Stimulated activated memory B cell treated with anti-CD40 and anti-IgM and Interleukin-4, amounts not matched to agents 10 μg/mL and 1 μg/mL and 100 μg/mL, for 72 hours (primary cell): ENCODE results near the gene OR2C3.

Experiments
- ATAC-seq: fragments of 150-1000 bp; cut with Tn5 transposase; 2 replicates; pipeline ENCODE4 v1.10.0; 2021
- H3K27ac Mint-ChIP-seq: one replicate; pipeline ENCODE4 v1.8.0; 2022; ENCODE audit warnings: mild to moderate bottlenecking, mixed read lengths
- H3K27me3 Mint-ChIP-seq: one replicate; pipeline ENCODE4 v1.8.0; 2022; ENCODE audit warnings: mixed read lengths
- H3K36me3 Mint-ChIP-seq: one replicate; pipeline ENCODE4 v1.8.0; 2022; ENCODE audit warnings: mixed read lengths
- H3K4me1 Mint-ChIP-seq: one replicate; pipeline ENCODE4 v1.8.0; 2022; ENCODE audit warnings: mixed read lengths
- H3K4me3 Mint-ChIP-seq: one replicate; pipeline ENCODE4 v1.8.0; 2022; ENCODE audit warnings: mild to moderate bottlenecking, moderate library complexity, mixed read lengths
- H3K9me3 Mint-ChIP-seq: one replicate; pipeline ENCODE4 v1.8.0; 2022; ENCODE audit warnings: mixed read lengths

Gene OR2C3

GRCh38 chr1:247536340-247536739 is at the start of gene OR2C3:
TSS of gene OR2C3 (minus strand) at chr1:247536440. CDS start at chr1:247532511, 3,929 bp downstream.
- no peak within 1 kb of the TSS for H3K27ac Mint-ChIP-seq
- H3K27me3 Mint-ChIP-seq, result peaks cover 35% of the 10 kb centered on the region
- H3K36me3 Mint-ChIP-seq, result no peaks in the 10 kb centered on the region
- no peak within 1 kb of the TSS for H3K4me3 Mint-ChIP-seq
- peaks cover 8% of the 10 kb centered on the region for H3K4me1 Mint-ChIP-seq
- H3K9me3 Mint-ChIP-seq, result no peaks in the 10 kb centered on the region
- ATAC-seq, result no peak

- Mint-ChIP-seq H3K36me3 (no peaks in the 10 kb centered on the region), H3K27ac (no peak overlapping the region), H3K4me1 (no peaks in the 10 kb centered on the region), H3K27me3 (peaks cover 19% of the 10 kb centered on the region), H3K9me3 (no peaks in the 10 kb centered on the region), H3K4me3 (no peak overlapping the region)
- ATAC-seq, result no peak
Measured at GRCh38 chr1:247578946-247579460, 42.8 kb upstream of the OR2C3 start.

- H3K4me1 Mint-ChIP-seq, result no peaks in the 10 kb centered on the region
Measured at GRCh38 chr1:247576514-247576913, 40.3 kb upstream of the OR2C3 start.

GRCh38 chr1:247574664-247575063 is 38.4 kb upstream of the OR2C3 start:
- Mint-ChIP-seq H3K27ac (no peak overlapping the region), H3K36me3 (peaks cover 10% of the 10 kb centered on the region), H3K4me3 (no peak overlapping the region), H3K4me1 (no peaks in the 10 kb centered on the region), H3K9me3 (peaks cover 16% of the 10 kb centered on the region), H3K27me3 (peaks cover 16% of the 10 kb centered on the region)
- ATAC-seq, result no peak

More at GRCh38 chr1:247576514-247576913, 40.3 kb upstream of the OR2C3 start:
- no peaks in the 10 kb centered on the region for H3K36me3 Mint-ChIP-seq
- no peak overlapping the region for H3K4me3 Mint-ChIP-seq
- no peak for ATAC-seq
- H3K27ac Mint-ChIP-seq, result no peak overlapping the region
- H3K27me3 Mint-ChIP-seq, result peaks cover 16% of the 10 kb centered on the region
- H3K9me3 Mint-ChIP-seq, result peaks cover 4% of the 10 kb centered on the region

GRCh38 chr1:247574236-247574635 is 38.0 kb upstream of the OR2C3 start:
- peaks cover 10% of the 10 kb centered on the region for H3K36me3 Mint-ChIP-seq
- H3K27me3 Mint-ChIP-seq, result peaks cover 16% of the 10 kb centered on the region
- H3K4me3 Mint-ChIP-seq, result no peak overlapping the region
- peaks cover 16% of the 10 kb centered on the region for H3K9me3 Mint-ChIP-seq
- no peak for ATAC-seq
- no peak overlapping the region for H3K27ac Mint-ChIP-seq
- no peaks in the 10 kb centered on the region for H3K4me1 Mint-ChIP-seq

GRCh38 chr1:247562198-247562597 is 26.0 kb upstream of the OR2C3 start:
- ATAC-seq, result no peak
- H3K36me3 Mint-ChIP-seq, result no peaks in the 10 kb centered on the region
- no peaks in the 10 kb centered on the region for H3K4me1 Mint-ChIP-seq
- H3K27ac Mint-ChIP-seq, result no peak overlapping the region
- no peaks in the 10 kb centered on the region for H3K27me3 Mint-ChIP-seq
- H3K9me3 Mint-ChIP-seq, result no peaks in the 10 kb centered on the region
- H3K4me3 Mint-ChIP-seq, result no peak overlapping the region

GRCh38 chr1:247561711-247562110 is 25.5 kb upstream of the OR2C3 start:
- H3K27me3 Mint-ChIP-seq, result no peaks in the 10 kb centered on the region
- H3K27ac Mint-ChIP-seq, result no peak overlapping the region
- H3K36me3 Mint-ChIP-seq, result no peaks in the 10 kb centered on the region
- H3K4me3 Mint-ChIP-seq, result no peak overlapping the region
- no peaks in the 10 kb centered on the region for H3K4me1 Mint-ChIP-seq
- no peak for ATAC-seq
- H3K9me3 Mint-ChIP-seq, result no peaks in the 10 kb centered on the region

- Mint-ChIP-seq H3K36me3 (no peaks in the 10 kb centered on the region), H3K4me1 (no peaks in the 10 kb centered on the region), H3K9me3 (no peaks in the 10 kb centered on the region), H3K27ac (no peak overlapping the region), H3K4me3 (no peak overlapping the region), H3K27me3 (no peaks in the 10 kb centered on the region)
- no peak for ATAC-seq
Measured at GRCh38 chr1:247557926-247558674, 21.9 kb upstream of the OR2C3 start.

- ATAC-seq, result no peak
- Mint-ChIP-seq H3K4me3 (no peak overlapping the region), H3K27me3 (peaks cover 26% of the 10 kb centered on the region), H3K36me3 (no peaks in the 10 kb centered on the region), H3K4me1 (peaks cover 11% of the 10 kb centered on the region), H3K27ac (no peak overlapping the region), H3K9me3 (no peaks in the 10 kb centered on the region)
Measured at GRCh38 chr1:247552231-247552630, 16.0 kb upstream of the OR2C3 start.

GRCh38 chr1:247551721-247552120 is 15.5 kb upstream of the OR2C3 start:
- Mint-ChIP-seq H3K27ac (no peak overlapping the region), H3K27me3 (peaks cover 26% of the 10 kb centered on the region), H3K4me3 (no peak overlapping the region), H3K36me3 (no peaks in the 10 kb centered on the region), H3K9me3 (no peaks in the 10 kb centered on the region), H3K4me1 (peaks cover 11% of the 10 kb centered on the region)
- no peak for ATAC-seq

GRCh38 chr1:247548769-247549182 is 12.5 kb upstream of the OR2C3 start, which contains the start of gene GCSAML:
TSS of gene GCSAML (plus strand) at chr1:247549134. CDS start at chr1:247549192, 58 bp downstream.
- H3K4me3 Mint-ChIP-seq, result no peak within 1 kb of the TSS

GRCh38 chr1:247548092-247548491 is 11.9 kb upstream of the OR2C3 start:
- Mint-ChIP-seq H3K27me3 (peaks cover 36% of the 10 kb centered on the region), H3K27ac (no peak overlapping the region), H3K9me3 (no peaks in the 10 kb centered on the region), H3K4me1 (peaks cover 11% of the 10 kb centered on the region), H3K4me3 (no peak overlapping the region), H3K36me3 (no peaks in the 10 kb centered on the region)
- no peak for ATAC-seq

More at GRCh38 chr1:247548769-247549182, 12.5 kb upstream of the OR2C3 start, which contains the start of gene GCSAML:
- no peak for ATAC-seq
- no peaks in the 10 kb centered on the region for H3K36me3 Mint-ChIP-seq
- H3K27ac Mint-ChIP-seq, result no peak within 1 kb of the TSS
- H3K27me3 Mint-ChIP-seq, result peaks cover 35% of the 10 kb centered on the region
- H3K4me1 Mint-ChIP-seq, result peaks cover 11% of the 10 kb centered on the region
- H3K9me3 Mint-ChIP-seq, result no peaks in the 10 kb centered on the region

GRCh38 chr1:247542811-247543210 is 6.6 kb upstream of the OR2C3 start:
- no peak overlapping the region for H3K27ac Mint-ChIP-seq
- H3K4me3 Mint-ChIP-seq, result no peak overlapping the region
- H3K4me1 Mint-ChIP-seq, result peaks cover 8% of the 10 kb centered on the region
- no peak for ATAC-seq
- H3K9me3 Mint-ChIP-seq, result no peaks in the 10 kb centered on the region
- H3K36me3 Mint-ChIP-seq, result no peaks in the 10 kb centered on the region
- peaks cover 41% of the 10 kb centered on the region for H3K27me3 Mint-ChIP-seq

- Mint-ChIP-seq H3K27ac (no peak overlapping the region), H3K36me3 (no peaks in the 10 kb centered on the region), H3K4me1 (peaks cover 8% of the 10 kb centered on the region), H3K9me3 (no peaks in the 10 kb centered on the region), H3K27me3 (peaks cover 41% of the 10 kb centered on the region), H3K4me3 (no peak overlapping the region)
- ATAC-seq, result no peak
Measured at GRCh38 chr1:247540581-247540980, 4.3 kb upstream of the OR2C3 start.

GRCh38 chr1:247539215-247539614 is 3.0 kb upstream of the OR2C3 start:
- H3K4me3 Mint-ChIP-seq, result no peak overlapping the region
- no peak for ATAC-seq
- peaks cover 37% of the 10 kb centered on the region for H3K27me3 Mint-ChIP-seq
- no peak overlapping the region for H3K27ac Mint-ChIP-seq
- H3K36me3 Mint-ChIP-seq, result no peaks in the 10 kb centered on the region
- H3K9me3 Mint-ChIP-seq, result no peaks in the 10 kb centered on the region
- peaks cover 8% of the 10 kb centered on the region for H3K4me1 Mint-ChIP-seq

- Mint-ChIP-seq H3K4me3 (no peak overlapping the region), H3K4me1 (peaks cover 8% of the 10 kb centered on the region), H3K27ac (no peak overlapping the region), H3K36me3 (no peaks in the 10 kb centered on the region), H3K9me3 (no peaks in the 10 kb centered on the region), H3K27me3 (peaks cover 32% of the 10 kb centered on the region)
- ATAC-seq, result no peak
Measured at GRCh38 chr1:247538561-247538960, 2.3 kb upstream of the OR2C3 start.
